Activated CD8-positive, alpha-beta T cell treated with anti-CD3 and anti-CD28 coated beads, Interleukin-2, amount 10 ng/mL, durations not matched to agents 7 days and 5 days (primary cell): Measurements from ENCODE around the gene ATP13A2. TPM values are rescaled to one million over a fixed set of nuclear protein-coding genes. Genes with fewer than 3 reads are reported as not detected.
A peak's percentile ranks its signal among the peaks of the same experiment; 100 is the strongest.
"Not testable (repeated sequence)": the region's sequence is repeated elsewhere in the genome, so short reads cannot be mapped to it uniquely, and the experiment has no call there.

Experiments used
- ATAC-seq: fragments of 150-1000 bp; cut with Tn5 transposase; one replicate; pipeline ENCODE4 v1.10.0; 2021; ENCODE audit warnings: moderate library complexity
- CTCF ChIA-PET: fragments of 350-600 bp; sonication (Branson Sonifier 250); formaldehyde crosslinking; loops from one replicate; lab custom pipeline; 2021; ENCODE audit warnings: antibody characterized with exemption; lab: Charles Lee
- POLR2A ChIA-PET: fragments of 350-600 bp; sonication (Branson Sonifier 250); formaldehyde crosslinking; loops from one replicate; lab custom pipeline; 2021; ENCODE audit warnings: antibody characterized with exemption; lab: Charles Lee
- DNase-seq: peaks from one replicate; pipeline ENCODE4 v3.0.0-alpha.2; 2020
- H3K27ac Mint-ChIP-seq: one replicate; pipeline ENCODE4 v1.8.0; 2021; ENCODE audit warnings: mild to moderate bottlenecking, mixed read lengths
- H3K27me3 Mint-ChIP-seq: one replicate; pipeline ENCODE4 v1.8.0; 2021; ENCODE audit warnings: low read depth, mixed read lengths
- H3K36me3 Mint-ChIP-seq: one replicate; pipeline ENCODE4 v1.8.0; 2021; ENCODE audit warnings: low read depth, mixed read lengths
- H3K4me1 Mint-ChIP-seq: one replicate; pipeline ENCODE4 v1.8.0; 2021; ENCODE audit warnings: low read depth, mixed read lengths
- H3K4me3 Mint-ChIP-seq: one replicate; pipeline ENCODE4 v1.8.0; 2021; ENCODE audit warnings: mild to moderate bottlenecking, mixed read lengths
- H3K9me3 Mint-ChIP-seq: one replicate; pipeline ENCODE4 v1.8.0; 2022; ENCODE audit warnings: mixed read lengths; ENCODE audit not compliant: insufficient read depth
- total RNA-seq, 2 experiments: library from RNA; stranded (reverse); gene quantifications; one replicate each; pipeline ENCODE4 v1.2.3, GENCODE V29; 2021

Gene ATP13A2
- total RNA-seq, 2 experiments from 2014 or later = 42.7 to 51.4 TPM

- ATAC-seq (no peak), DNase-seq (no peak)
- no peaks in the 10 kb centered on the region for H3K27me3 Mint-ChIP-seq
- peaks cover 4% of the 10 kb centered on the region for H3K4me1 Mint-ChIP-seq
- H3K4me3 Mint-ChIP-seq = no peak overlapping the region
- no peaks in the 10 kb centered on the region for H3K9me3 Mint-ChIP-seq
- POLR2A ChIA-PET = no interaction called here
- CTCF ChIA-PET = interaction anchor here (0.8 to 1.3 kb wide), 4 partner anchors 11 to 82 kb away, joined by 3 to 6 read pairs (median 3); no protein-coding TSS in a partner anchor
- no peaks in the 10 kb centered on the region for H3K36me3 Mint-ChIP-seq
- H3K27ac Mint-ChIP-seq = no peak overlapping the region
Measured at GRCh38 chr1:16966282-16966681, 45.4 kb downstream of the ATP13A2 start.

GRCh38 chr1:16965486-16966067 lies 46.2 kb downstream of the ATP13A2 start:
- POLR2A ChIA-PET = no interaction called here
- Mint-ChIP-seq H3K9me3 (no peaks in the 10 kb centered on the region), H3K27ac (peak overlapping the region; percentile 52), H3K4me3 (no peak overlapping the region), H3K36me3 (no peaks in the 10 kb centered on the region), H3K4me1 (peaks cover 7% of the 10 kb centered on the region), H3K27me3 (no peaks in the 10 kb centered on the region)
- no peak for DNase-seq
- CTCF ChIA-PET = no interaction called here
- ATAC-seq = no peak

- H3K9me3 Mint-ChIP-seq, ATAC-seq, POLR2A ChIA-PET, H3K4me3 Mint-ChIP-seq, H3K27me3 Mint-ChIP-seq, H3K27ac Mint-ChIP-seq, H3K36me3 Mint-ChIP-seq, DNase-seq: not testable (repeated sequence)
- H3K4me1 Mint-ChIP-seq = peaks cover 12% of the 10 kb centered on the region
- CTCF ChIA-PET = interaction anchor here (1.3 kb wide), 1 partner anchor 82 kb away, joined by 5 read pairs; no protein-coding TSS in a partner anchor
Measured at GRCh38 chr1:16964169-16964568, 47.6 kb downstream of the ATP13A2 start.

- ChIA-PET POLR2A (interaction anchor here (1.3 to 1.8 kb wide), 2 partner anchors 11 to 57 kb away, joined by 3 to 5 read pairs; no protein-coding TSS in a partner anchor), CTCF (interaction anchor here (0.6 to 3.5 kb wide), 26 partner anchors 8 to 1434 kb away, joined by 3 to 37 read pairs (median 4); partner anchors contain the start of gene CROCC)
- DNase-seq (no peak), ATAC-seq (no peak)
- H3K9me3 Mint-ChIP-seq = no peaks in the 10 kb centered on the region
- no peaks in the 10 kb centered on the region for H3K27me3 Mint-ChIP-seq
- peaks cover 12% of the 10 kb centered on the region for H3K4me1 Mint-ChIP-seq
- H3K27ac Mint-ChIP-seq = peak overlapping the region; percentile 20
- peak overlapping the region; percentile 61 for H3K4me3 Mint-ChIP-seq
- H3K36me3 Mint-ChIP-seq = no peaks in the 10 kb centered on the region
Measured at GRCh38 chr1:16961297-16962133, 50.2 kb downstream of the ATP13A2 start.

GRCh38 chr1:16960560-16961296 lies 51.0 kb downstream of the ATP13A2 start:
- H3K27ac Mint-ChIP-seq = peak overlapping the region; percentile 66
- H3K4me3 Mint-ChIP-seq = peak overlapping the region; percentile 65
- ATAC-seq (peak; percentile 94), DNase-seq (peak; percentile 85)
- CTCF ChIA-PET = interaction anchor here (0.6 to 3.5 kb wide), 29 partner anchors 9 to 1433 kb away, joined by 3 to 37 read pairs (median 4); partner anchors contain the start of gene CROCC
- H3K4me1 Mint-ChIP-seq = peaks cover 12% of the 10 kb centered on the region
- no peaks in the 10 kb centered on the region for H3K9me3 Mint-ChIP-seq
- POLR2A ChIA-PET = interaction anchor here (1.3 to 1.8 kb wide), 2 partner anchors 12 to 56 kb away, joined by 3 to 5 read pairs; no protein-coding TSS in a partner anchor
- H3K36me3 Mint-ChIP-seq = no peaks in the 10 kb centered on the region
- H3K27me3 Mint-ChIP-seq = no peaks in the 10 kb centered on the region

- ChIA-PET CTCF (no interaction called here), POLR2A (no interaction called here)
- no peaks in the 10 kb centered on the region for H3K27me3 Mint-ChIP-seq
- no peak overlapping the region for H3K4me3 Mint-ChIP-seq
- H3K9me3 Mint-ChIP-seq = no peaks in the 10 kb centered on the region
- H3K4me1 Mint-ChIP-seq = peaks cover 12% of the 10 kb centered on the region
- no peaks in the 10 kb centered on the region for H3K36me3 Mint-ChIP-seq
- H3K27ac Mint-ChIP-seq = no peak overlapping the region
- DNase-seq = no peak
- no peak for ATAC-seq
Measured at GRCh38 chr1:16958475-16958874, 53.3 kb downstream of the ATP13A2 start.

- POLR2A ChIA-PET = no interaction called here
- no peak overlapping the region for H3K27ac Mint-ChIP-seq
Measured at GRCh38 chr1:16957731-16958130, 54.0 kb downstream of the ATP13A2 start.

GRCh38 chr1:16956775-16957174 lies 55.0 kb downstream of the ATP13A2 start:
- no peak overlapping the region for H3K4me3 Mint-ChIP-seq
- no peak for DNase-seq
- H3K4me1 Mint-ChIP-seq = peaks cover 12% of the 10 kb centered on the region
- ChIA-PET POLR2A (no interaction called here), CTCF (interaction anchor here (1.1 to 1.7 kb wide), 2 partner anchors 76 to 89 kb away, joined by 3 to 7 read pairs; no protein-coding TSS in a partner anchor)
- no peaks in the 10 kb centered on the region for H3K9me3 Mint-ChIP-seq
- H3K36me3 Mint-ChIP-seq = no peaks in the 10 kb centered on the region
- no peak overlapping the region for H3K27ac Mint-ChIP-seq
- no peaks in the 10 kb centered on the region for H3K27me3 Mint-ChIP-seq
- ATAC-seq = no peak

More at GRCh38 chr1:16957731-16958130, 54.0 kb downstream of the ATP13A2 start:
- peaks cover 12% of the 10 kb centered on the region for H3K4me1 Mint-ChIP-seq
- no peaks in the 10 kb centered on the region for H3K36me3 Mint-ChIP-seq
- H3K9me3 Mint-ChIP-seq = no peaks in the 10 kb centered on the region
- H3K27me3 Mint-ChIP-seq = no peaks in the 10 kb centered on the region
- CTCF ChIA-PET = interaction anchor here (1.7 kb wide), 1 partner anchor 88 kb away, joined by 7 read pairs; no protein-coding TSS in a partner anchor
- DNase-seq (no peak), ATAC-seq (no peak)
- no peak overlapping the region for H3K4me3 Mint-ChIP-seq

GRCh38 chr1:16955186-16955585 lies 56.5 kb downstream of the ATP13A2 start:
- no peak for DNase-seq
- no peaks in the 10 kb centered on the region for H3K9me3 Mint-ChIP-seq
- H3K27ac Mint-ChIP-seq = no peak overlapping the region
- H3K4me1 Mint-ChIP-seq = peaks cover under 1% of the 10 kb centered on the region
- no peak overlapping the region for H3K4me3 Mint-ChIP-seq
- ATAC-seq = no peak
- CTCF ChIA-PET = interaction anchor here (1.1 kb wide), 1 partner anchor 12 kb away, joined by 3 read pairs; no protein-coding TSS in a partner anchor
- H3K36me3 Mint-ChIP-seq = no peaks in the 10 kb centered on the region
- H3K27me3 Mint-ChIP-seq = no peaks in the 10 kb centered on the region
- POLR2A ChIA-PET = no interaction called here

- ATAC-seq = no peak
- no peak overlapping the region for H3K27ac Mint-ChIP-seq
Measured at GRCh38 chr1:16954579-16954978, 57.1 kb downstream of the ATP13A2 start.

GRCh38 chr1:16952376-16952775 lies 59.4 kb downstream of the ATP13A2 start:
- DNase-seq, ATAC-seq, H3K9me3 Mint-ChIP-seq, H3K36me3 Mint-ChIP-seq, H3K4me3 Mint-ChIP-seq, H3K27ac Mint-ChIP-seq, H3K4me1 Mint-ChIP-seq, H3K27me3 Mint-ChIP-seq: not testable (repeated sequence)
- CTCF ChIA-PET = interaction anchor here (0.6 to 3.8 kb wide), 16 partner anchors 9 to 340 kb away, joined by 3 to 37 read pairs (median 4); partner anchors contain the start of gene NBPF1
- POLR2A ChIA-PET = interaction anchor here (1.0 kb wide), 1 partner anchor 47 kb away, joined by 3 read pairs; no protein-coding TSS in a partner anchor

More at GRCh38 chr1:16954579-16954978, 57.1 kb downstream of the ATP13A2 start:
- no peak overlapping the region for H3K4me3 Mint-ChIP-seq
- H3K9me3 Mint-ChIP-seq = no peaks in the 10 kb centered on the region
- CTCF ChIA-PET = no interaction called here
- H3K36me3 Mint-ChIP-seq = no peaks in the 10 kb centered on the region
- no peaks in the 10 kb centered on the region for H3K27me3 Mint-ChIP-seq
- POLR2A ChIA-PET = no interaction called here
- no peaks in the 10 kb centered on the region for H3K4me1 Mint-ChIP-seq
- no peak for DNase-seq
